SU-DHL-6 (cell line): ENCODE measurements around the gene ZC3HAV1.

Experiments
- CTCF ChIP-seq: fragments of 200-600 bp; sonication (generic); IDR thresholded peaks from one replicate; pipeline ENCODE4 v1.5.1; 2017; ENCODE audit warnings: antibody characterized with exemption, mild to moderate bottlenecking, low read length, moderate library complexity; ENCODE audit not compliant: insufficient read depth, poor library complexity, severe bottlenecking
- EZH2phosphoT487 ChIP-seq: fragments of 200-600 bp; sonication (generic), shearing (Covaris generic); conservative IDR thresholded peaks from 2 replicates; pipeline ENCODE4 v1.6.1; 2018; ENCODE audit warnings: mild to moderate bottlenecking, antibody characterized with exemption, low read length, moderate library complexity, mixed read lengths

- TF ChIP-seq CTCF (no peak), EZH2phosphoT487 (no peak)
Measured at GRCh38 chr7:139119486-139119849, 9.9 kb upstream of the ZC3HAV1 start.
